AG09309 (cell line): Measurements from ENCODE around the gene ANKRD28.

Experiments used
- DNase-seq: peaks from one replicate; pipeline ENCODE4 v3.0.0-alpha.2; 2010; ENCODE audit warnings: low read depth
- H3K4me3 ChIP-seq: 2 replicates; pipeline ENCODE4 v1.5.1; 2011; ENCODE audit warnings: mild to moderate bottlenecking, low read depth, low read length, moderate library complexity; ENCODE audit not compliant: control insufficient read depth
- TF ChIP-seq, protein P1 (sequence below): IDR thresholded peaks from 2 replicates; pipeline ENCODE4 v1.5.1; 2011; ENCODE audit warnings: mild to moderate bottlenecking, low read depth, low read length, inconsistent platforms; ENCODE audit not compliant: insufficient read depth, control insufficient read depth; ENCODE audit errors: missing control alignments

The ANKRD28 gene

DNA sequence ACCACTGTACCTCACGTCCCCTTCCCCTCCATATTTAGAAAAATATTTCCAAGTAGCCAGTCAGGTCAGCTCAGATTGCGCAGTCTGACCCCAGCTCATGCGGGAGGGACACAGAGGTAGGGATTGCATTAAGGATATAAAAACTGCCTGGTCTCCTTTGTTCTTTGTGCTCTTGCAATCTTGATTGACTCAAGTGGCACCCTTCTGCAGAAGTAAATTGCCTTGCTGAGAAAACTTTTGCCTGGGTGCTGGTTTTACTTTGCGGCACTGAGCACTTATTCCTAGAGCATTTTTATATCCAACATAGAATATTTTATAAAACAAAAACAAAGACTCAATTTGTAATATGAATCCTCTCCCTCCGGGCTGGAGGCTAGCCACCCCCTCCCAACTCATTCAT lies 141.4 kb downstream of the ANKRD28 start:
- no peak for DNase-seq
- no peak overlapping the region for H3K4me3 ChIP-seq
- TF ChIP-seq, protein P1, sequence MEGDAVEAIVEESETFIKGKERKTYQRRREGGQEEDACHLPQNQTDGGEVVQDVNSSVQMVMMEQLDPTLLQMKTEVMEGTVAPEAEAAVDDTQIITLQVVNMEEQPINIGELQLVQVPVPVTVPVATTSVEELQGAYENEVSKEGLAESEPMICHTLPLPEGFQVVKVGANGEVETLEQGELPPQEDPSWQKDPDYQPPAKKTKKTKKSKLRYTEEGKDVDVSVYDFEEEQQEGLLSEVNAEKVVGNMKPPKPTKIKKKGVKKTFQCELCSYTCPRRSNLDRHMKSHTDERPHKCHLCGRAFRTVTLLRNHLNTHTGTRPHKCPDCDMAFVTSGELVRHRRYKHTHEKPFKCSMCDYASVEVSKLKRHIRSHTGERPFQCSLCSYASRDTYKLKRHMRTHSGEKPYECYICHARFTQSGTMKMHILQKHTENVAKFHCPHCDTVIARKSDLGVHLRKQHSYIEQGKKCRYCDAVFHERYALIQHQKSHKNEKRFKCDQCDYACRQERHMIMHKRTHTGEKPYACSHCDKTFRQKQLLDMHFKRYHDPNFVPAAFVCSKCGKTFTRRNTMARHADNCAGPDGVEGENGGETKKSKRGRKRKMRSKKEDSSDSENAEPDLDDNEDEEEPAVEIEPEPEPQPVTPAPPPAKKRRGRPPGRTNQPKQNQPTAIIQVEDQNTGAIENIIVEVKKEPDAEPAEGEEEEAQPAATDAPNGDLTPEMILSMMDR, result no peak

DNA sequence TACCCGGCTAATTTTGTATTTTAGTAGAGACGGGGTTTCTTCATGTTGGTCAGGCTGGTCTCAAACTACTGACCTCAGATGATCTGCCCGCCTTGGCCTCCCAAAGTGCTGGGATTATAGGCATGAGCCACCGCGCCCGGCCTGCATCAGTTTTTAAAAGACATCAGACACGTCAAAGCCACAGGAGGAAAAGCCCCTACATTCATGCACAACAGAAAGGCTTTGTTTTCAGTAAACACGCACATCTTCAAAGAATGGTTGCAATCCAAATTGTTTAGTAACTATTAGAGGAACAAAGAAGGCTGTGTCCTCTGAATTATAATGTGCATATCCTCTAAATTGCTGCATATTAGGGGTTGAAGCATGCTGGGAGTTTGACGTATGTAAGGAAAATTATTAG lies 142.9 kb downstream of the ANKRD28 start:
- H3K4me3 ChIP-seq, result no peak overlapping the region
- TF ChIP-seq, protein P1, result no peak
- no peak for DNase-seq

DNA sequence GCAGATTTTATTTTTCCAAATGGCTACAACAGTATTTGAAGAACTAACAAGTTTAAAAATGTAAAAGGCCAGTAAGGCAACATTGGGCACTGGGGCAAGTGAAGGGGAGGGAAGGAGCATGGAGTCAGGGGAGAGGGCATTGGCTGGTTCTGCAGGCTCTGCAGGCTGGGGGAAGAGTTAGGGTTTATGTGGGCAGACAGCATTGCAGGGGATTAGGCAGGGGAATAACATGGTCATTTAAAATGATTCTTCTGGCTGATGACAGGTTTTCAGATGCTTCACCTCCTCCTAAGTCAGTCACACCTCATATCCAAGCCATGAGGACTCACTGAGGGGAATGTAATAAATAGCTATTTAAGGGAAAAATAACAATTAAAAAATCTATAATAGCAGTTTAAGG lies 143.7 kb downstream of the ANKRD28 start:
- no peak overlapping the region for H3K4me3 ChIP-seq
- DNase-seq, result no peak
- TF ChIP-seq, protein P1, result no peak

DNA sequence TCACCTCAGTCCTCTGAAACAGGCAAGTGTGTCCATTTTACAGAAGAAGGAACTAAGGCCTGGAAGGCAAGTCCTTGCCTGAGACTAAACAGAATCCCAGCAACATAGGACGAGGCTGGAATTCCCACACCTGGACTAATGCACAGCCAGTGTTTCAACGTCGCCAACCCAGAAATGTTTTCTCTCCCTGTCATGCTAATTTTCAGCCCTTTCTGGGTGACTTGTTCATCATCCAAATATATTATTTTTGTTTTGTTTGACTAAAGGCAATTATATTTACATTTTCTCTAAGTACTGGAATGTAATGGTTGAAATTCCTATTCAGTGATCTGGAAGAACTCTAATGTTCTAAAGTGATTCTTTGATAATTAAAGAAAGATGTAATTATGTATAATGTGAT lies 144.5 kb downstream of the ANKRD28 start:
- no peak overlapping the region for H3K4me3 ChIP-seq
- DNase-seq, result no peak
- TF ChIP-seq, protein P1, result no peak

DNA sequence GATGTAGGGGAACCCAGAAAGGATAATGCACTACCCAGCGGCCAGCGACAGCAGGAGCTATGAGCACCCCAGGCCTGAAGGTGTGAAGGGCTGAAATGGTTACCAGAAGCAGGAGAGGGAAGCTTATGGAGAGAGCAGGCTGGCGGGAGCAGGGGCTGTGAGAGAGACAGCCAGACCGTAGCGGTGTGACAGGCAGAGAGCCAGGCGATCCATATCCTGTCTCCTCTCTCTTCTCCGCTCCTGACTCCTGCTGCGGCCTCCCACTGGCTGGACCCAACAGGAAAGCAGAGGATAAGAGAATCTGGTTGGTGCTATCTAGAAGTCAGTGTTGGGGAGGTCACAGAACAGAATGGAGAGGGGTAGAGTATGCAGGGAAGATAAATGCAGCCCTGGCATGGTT lies 146.4 kb downstream of the ANKRD28 start:
- no peak overlapping the region for H3K4me3 ChIP-seq
- no peak for DNase-seq
- TF ChIP-seq, protein P1, result no peak

DNA sequence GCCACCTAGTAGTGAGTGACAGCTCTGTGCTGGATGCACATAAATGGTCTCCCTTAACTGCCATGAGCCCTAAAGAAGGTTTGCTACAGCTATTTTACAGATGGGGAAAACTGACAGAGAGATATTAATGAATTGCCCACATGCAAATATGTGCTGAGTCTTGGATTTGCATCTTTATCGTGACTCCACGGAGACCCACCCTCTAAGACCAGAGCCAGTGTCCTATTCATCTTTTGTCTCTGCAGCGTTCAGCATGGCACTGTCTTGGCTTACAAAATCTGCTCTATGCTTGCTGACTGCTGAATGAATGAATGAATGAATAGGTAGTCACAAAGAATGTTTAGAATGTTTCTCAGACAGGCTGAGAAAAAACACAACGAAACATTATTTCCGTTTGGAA lies 147.9 kb downstream of the ANKRD28 start:
- no peak for DNase-seq
- H3K4me3 ChIP-seq, result no peak overlapping the region
- TF ChIP-seq, protein P1, result no peak

DNA sequence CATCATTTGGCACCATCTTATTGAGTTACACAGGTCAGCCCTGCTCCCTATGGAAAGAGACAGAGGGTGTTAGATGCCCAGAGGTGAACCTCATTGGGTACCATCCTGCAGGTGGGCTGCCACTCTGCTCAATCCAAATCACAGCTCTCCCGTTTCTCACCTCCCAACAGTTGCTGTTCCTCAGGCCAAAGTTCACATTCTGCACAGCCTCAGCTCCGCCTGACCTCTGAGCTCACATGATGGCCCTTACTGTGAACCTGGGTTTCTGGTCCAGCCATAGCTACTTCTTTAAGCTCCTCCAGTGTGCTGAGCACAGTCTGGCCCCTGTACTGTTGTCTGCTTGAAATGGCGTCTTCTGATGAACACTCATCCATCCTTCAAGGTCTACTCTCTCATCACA lies 148.4 kb downstream of the ANKRD28 start:
- no peak overlapping the region for H3K4me3 ChIP-seq
- TF ChIP-seq, protein P1, result no peak
- DNase-seq, result no peak
